Measurements from ENCODE around the gene NUP210. TPM values are rescaled to one million over a fixed set of nuclear protein-coding genes. Genes with fewer than 3 reads are reported as not detected.

The NUP210 gene
- polyA plus RNA-seq, 1 of the 3 experiments (the other 2 are of a cell fraction): 1.8 TPM

DNA sequence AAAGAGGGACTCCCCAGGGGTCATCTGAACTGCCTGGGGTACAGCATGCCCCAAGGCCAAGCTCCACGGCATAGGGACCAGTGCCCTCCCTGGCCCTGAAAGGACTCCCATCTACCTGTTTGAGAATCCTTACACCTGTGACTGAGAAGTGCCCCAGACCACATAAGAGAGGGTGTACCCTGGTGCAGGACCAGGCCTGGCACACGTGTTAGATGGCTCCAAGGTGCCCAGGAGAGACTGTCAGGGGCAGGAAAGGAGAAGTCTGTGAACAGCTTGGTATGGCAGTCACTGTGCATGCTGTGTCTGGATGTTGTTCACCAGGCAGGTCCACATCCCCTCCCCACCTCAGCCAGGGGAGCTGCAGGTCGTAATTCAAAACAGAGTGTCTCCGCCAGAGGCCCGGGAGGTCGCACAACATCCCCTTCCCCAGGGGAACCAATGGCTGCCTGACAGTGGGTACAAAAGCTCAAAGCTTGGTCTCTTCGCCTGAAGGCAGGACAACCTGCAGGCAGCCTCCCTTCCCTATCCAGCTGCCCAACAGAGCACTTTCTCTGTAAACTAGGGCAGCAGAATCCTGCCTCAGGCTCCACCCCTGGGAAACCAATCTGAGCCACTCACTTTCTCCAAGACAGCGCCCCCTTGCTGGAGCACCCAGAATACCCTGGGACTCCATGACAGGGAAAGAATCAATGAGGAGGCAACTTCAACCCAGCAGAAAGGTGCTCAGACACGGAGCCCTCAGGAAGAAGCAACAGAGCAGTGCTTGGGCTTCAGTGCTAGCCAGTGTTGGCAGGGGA, 3.9 kb downstream of the NUP210 start:
- WGBS (ENCODE audit: low lambda C conversion rate): 61% methylated on average over 4 of the region's 9 CpGs
- no peak overlapping the region for H3K9ac ChIP-seq
- H3K36me3 ChIP-seq (replicated peaks in 1 of 2; ENCODE audit: control insufficient read depth in 1 of 2, insufficient read depth in 2 of 2, low read length in 1 of 2): no peaks in the 10 kb centered on the region
- no peak overlapping the region for H3K4me3 ChIP-seq (ENCODE audit: low read depth in 2 of 2, low read length in 1 of 2)
- H3K27ac ChIP-seq (ENCODE audit: low read depth in 2 of 2, low read length in 1 of 2): no peak overlapping the region
- H3K27me3 ChIP-seq (ENCODE audit: insufficient read depth): 0 out of 2 replicates have a peak, but pooled peaks cover 8% of the 10 kb centered on the region
- no peaks in the 10 kb centered on the region for H3K79me2 ChIP-seq (ENCODE audit: insufficient read depth)
- POLR2A ChIA-PET: no interaction called here
- H3K9me3 ChIP-seq: no peaks in the 10 kb centered on the region
- DNase-seq: no peak
- no peak overlapping the region for H3K4me2 ChIP-seq
- H3K4me1 ChIP-seq (ENCODE audit: control insufficient read depth in 1 of 2, insufficient read depth in 2 of 2, low read depth in 1 of 2, low read length in 1 of 2): peaks cover 3 to 26% of the 10 kb centered on the region in 2 experiments; a peak in 2 of 4 replicates
- no peaks in the 10 kb centered on the region for H3K9me2 ChIP-seq
- no peak overlapping the region for H2AFZ ChIP-seq (ENCODE audit: low read depth)
- TF ChIP-seq, protein P1, sequence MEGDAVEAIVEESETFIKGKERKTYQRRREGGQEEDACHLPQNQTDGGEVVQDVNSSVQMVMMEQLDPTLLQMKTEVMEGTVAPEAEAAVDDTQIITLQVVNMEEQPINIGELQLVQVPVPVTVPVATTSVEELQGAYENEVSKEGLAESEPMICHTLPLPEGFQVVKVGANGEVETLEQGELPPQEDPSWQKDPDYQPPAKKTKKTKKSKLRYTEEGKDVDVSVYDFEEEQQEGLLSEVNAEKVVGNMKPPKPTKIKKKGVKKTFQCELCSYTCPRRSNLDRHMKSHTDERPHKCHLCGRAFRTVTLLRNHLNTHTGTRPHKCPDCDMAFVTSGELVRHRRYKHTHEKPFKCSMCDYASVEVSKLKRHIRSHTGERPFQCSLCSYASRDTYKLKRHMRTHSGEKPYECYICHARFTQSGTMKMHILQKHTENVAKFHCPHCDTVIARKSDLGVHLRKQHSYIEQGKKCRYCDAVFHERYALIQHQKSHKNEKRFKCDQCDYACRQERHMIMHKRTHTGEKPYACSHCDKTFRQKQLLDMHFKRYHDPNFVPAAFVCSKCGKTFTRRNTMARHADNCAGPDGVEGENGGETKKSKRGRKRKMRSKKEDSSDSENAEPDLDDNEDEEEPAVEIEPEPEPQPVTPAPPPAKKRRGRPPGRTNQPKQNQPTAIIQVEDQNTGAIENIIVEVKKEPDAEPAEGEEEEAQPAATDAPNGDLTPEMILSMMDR (IDR thresholded peaks at IDR 0.05): peak; percentile 29; the same call in 1 of the 2 replicates
- TF ChIP-seq ELF1 (IDR thresholded peaks at IDR 0.05) (no peak), YY1 (IDR thresholded peaks at IDR 0.05; ENCODE audit: low read depth) (no peak)
- CTCF ChIA-PET: interaction anchor here (0.6 to 5.0 kb wide), 13 partner anchors 8 to 1196 kb away, joined by 3 to 16 read pairs (median 5); no protein-coding TSS in a partner anchor
- H3F3A ChIP-seq (replicated peaks; ENCODE audit: insufficient read depth): no peaks in the 10 kb centered on the region
- H4K20me1 ChIP-seq (ENCODE audit: insufficient read depth): no peaks in the 10 kb centered on the region

DNA sequence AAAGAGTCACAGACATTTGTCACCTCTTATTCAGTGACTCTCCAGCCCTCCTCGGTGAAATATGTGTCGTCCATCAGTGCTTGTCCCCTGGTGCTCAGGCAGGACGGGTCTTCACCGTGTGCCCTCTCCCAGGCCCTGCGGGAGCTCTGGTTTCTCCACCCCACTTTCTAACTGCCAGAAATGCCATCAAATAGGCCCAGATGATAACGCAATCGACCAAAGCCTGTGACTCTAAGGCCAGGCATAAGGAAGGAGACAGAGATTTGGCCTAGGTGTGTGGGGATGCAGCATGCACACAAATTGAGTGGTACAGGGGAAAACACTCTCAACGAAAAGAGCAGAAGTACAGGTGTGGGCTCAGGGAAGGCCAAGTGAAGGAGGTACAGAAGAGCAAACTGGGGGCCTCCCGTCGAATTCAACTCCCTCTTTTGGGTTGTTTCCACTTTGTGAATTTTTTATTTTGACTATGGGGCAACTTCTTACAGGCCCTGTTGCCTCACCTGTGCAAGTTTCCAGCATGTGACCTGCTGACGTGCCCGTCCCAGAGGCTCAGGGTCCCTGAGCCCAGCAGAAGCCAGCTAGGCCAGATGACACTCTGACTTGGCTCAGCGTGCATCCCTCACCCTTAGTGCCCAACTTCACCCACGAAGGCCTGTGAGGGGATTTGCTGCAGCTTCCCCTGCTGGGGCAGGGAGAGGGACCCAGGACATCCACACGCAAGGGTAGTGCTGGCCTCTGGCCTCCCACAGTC, 4.7 kb downstream of the NUP210 start:
- Histone ChIP-seq H3K4me3 (ENCODE audit: low read depth in 2 of 2, low read length in 1 of 2) (no peak overlapping the region), H3F3A (replicated peaks; ENCODE audit: insufficient read depth) (no peaks in the 10 kb centered on the region), H3K27ac (ENCODE audit: low read depth in 2 of 2, low read length in 1 of 2) (no peak overlapping the region), H3K4me2 (no peak overlapping the region), H3K9me2 (no peaks in the 10 kb centered on the region), H4K20me1 (ENCODE audit: insufficient read depth) (no peaks in the 10 kb centered on the region), H2AFZ (ENCODE audit: low read depth) (no peak overlapping the region), H3K27me3 (ENCODE audit: insufficient read depth) (0 out of 2 replicates have a peak, but pooled peaks cover 2% of the 10 kb centered on the region), H3K4me1 (ENCODE audit: control insufficient read depth in 1 of 2, insufficient read depth in 2 of 2, low read depth in 1 of 2, low read length in 1 of 2) (peaks cover 3 to 26% of the 10 kb centered on the region in 2 experiments; a peak in 2 of 4 replicates), H3K79me2 (ENCODE audit: insufficient read depth) (no peaks in the 10 kb centered on the region), H3K9ac (no peak overlapping the region), H3K9me3 (no peaks in the 10 kb centered on the region), H3K36me3 (replicated peaks in 1 of 2; ENCODE audit: control insufficient read depth in 1 of 2, insufficient read depth in 2 of 2, low read length in 1 of 2) (no peaks in the 10 kb centered on the region)
- DNase-seq: no peak
- TF ChIP-seq FOXM1 (IDR thresholded peaks at IDR 0.05; ENCODE audit: low read depth): no peak
- POLR2A ChIA-PET: no interaction called here
- 73% methylated on average over 14 of the region's 15 CpGs for WGBS (ENCODE audit: low lambda C conversion rate)
- CTCF ChIA-PET: interaction anchor here (0.6 to 1.6 kb wide), 3 partner anchors 31 to 1195 kb away, joined by 3 to 5 read pairs (median 4); no protein-coding TSS in a partner anchor

DNA sequence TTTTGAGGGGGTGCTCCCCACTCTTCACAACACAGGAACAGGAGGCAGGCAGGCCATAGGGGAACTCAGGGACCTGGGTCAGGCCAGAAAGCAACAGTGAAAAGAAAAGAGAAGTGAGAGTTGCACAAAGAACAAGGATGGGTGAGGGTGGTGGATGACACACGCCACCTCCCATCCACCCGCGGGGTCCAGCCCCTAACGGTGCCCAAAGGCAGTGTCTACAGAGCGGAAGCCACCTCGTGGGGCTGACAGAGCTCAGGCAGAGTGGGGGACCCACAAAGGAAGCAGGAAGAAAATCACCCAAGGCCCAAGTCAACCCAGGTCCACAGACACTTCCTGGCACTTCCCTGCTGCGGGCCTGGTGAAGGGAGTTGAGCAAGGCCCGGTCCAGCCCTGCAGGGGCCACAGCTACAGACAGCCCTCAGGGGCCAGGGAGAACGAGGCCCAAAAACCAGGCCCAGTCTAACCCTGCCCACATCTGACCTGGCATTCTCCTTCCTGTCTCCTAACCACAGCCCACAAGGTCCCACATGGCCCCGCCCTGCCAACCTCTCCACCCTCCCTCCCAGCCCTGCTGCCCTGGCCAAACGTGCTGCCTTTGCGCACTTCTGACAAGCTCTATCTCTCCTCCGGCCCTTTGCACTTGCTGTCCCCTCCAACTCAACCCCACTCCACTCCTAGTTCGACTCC, 5.9 kb downstream of the NUP210 start:
- Histone ChIP-seq H3K9me2 (no peaks in the 10 kb centered on the region), H3K4me3 (ENCODE audit: low read depth in 2 of 2, low read length in 1 of 2) (no peak overlapping the region), H3K4me2 (no peak overlapping the region), H3K4me1 (ENCODE audit: control insufficient read depth in 1 of 2, insufficient read depth in 2 of 2, low read depth in 1 of 2, low read length in 1 of 2) (peaks cover 0 to 25% of the 10 kb centered on the region in 2 experiments; a peak in 2 of 4 replicates), H2AFZ (ENCODE audit: low read depth) (no peak overlapping the region), H3K36me3 (replicated peaks in 1 of 2; ENCODE audit: control insufficient read depth in 1 of 2, insufficient read depth in 2 of 2, low read length in 1 of 2) (no peaks in the 10 kb centered on the region), H3K27ac (ENCODE audit: low read depth in 2 of 2, low read length in 1 of 2) (no peak overlapping the region; a peak in 1 of 4 replicates), H3K9me3 (no peaks in the 10 kb centered on the region), H3K9ac (no peak overlapping the region), H3K79me2 (ENCODE audit: insufficient read depth) (no peaks in the 10 kb centered on the region), H3K27me3 (ENCODE audit: insufficient read depth) (no peaks in the 10 kb centered on the region), H3F3A (replicated peaks; ENCODE audit: insufficient read depth) (no peaks in the 10 kb centered on the region), H4K20me1 (ENCODE audit: insufficient read depth) (no peaks in the 10 kb centered on the region)
- no peak for DNase-seq
- WGBS (ENCODE audit: low lambda C conversion rate): 76% methylated on average over 12 of the region's 14 CpGs
- POLR2A ChIA-PET: no interaction called here
- CTCF ChIA-PET: no interaction called here
- TF ChIP-seq RCOR1 (IDR thresholded peaks at IDR 0.05; ENCODE audit: low read length) (no peak), YY1 (IDR thresholded peaks at IDR 0.05; ENCODE audit: low read depth) (no peak), TEAD4 (IDR thresholded peaks at IDR 0.05; ENCODE audit: borderline replicate concordance, insufficient read depth) (no peak), MXI1 (IDR thresholded peaks at IDR 0.05; ENCODE audit: low read depth, low read length) (no peak), GATA2 (CRISPR knock-in tag; IDR thresholded peaks at IDR 0.05) (no peak), EP300 (IDR thresholded peaks at IDR 0.05; ENCODE audit: borderline replicate concordance in 1 of 2, low read depth in 1 of 2, low read length in 1 of 2) (no peak)
- TF ChIP-seq, protein P2, sequence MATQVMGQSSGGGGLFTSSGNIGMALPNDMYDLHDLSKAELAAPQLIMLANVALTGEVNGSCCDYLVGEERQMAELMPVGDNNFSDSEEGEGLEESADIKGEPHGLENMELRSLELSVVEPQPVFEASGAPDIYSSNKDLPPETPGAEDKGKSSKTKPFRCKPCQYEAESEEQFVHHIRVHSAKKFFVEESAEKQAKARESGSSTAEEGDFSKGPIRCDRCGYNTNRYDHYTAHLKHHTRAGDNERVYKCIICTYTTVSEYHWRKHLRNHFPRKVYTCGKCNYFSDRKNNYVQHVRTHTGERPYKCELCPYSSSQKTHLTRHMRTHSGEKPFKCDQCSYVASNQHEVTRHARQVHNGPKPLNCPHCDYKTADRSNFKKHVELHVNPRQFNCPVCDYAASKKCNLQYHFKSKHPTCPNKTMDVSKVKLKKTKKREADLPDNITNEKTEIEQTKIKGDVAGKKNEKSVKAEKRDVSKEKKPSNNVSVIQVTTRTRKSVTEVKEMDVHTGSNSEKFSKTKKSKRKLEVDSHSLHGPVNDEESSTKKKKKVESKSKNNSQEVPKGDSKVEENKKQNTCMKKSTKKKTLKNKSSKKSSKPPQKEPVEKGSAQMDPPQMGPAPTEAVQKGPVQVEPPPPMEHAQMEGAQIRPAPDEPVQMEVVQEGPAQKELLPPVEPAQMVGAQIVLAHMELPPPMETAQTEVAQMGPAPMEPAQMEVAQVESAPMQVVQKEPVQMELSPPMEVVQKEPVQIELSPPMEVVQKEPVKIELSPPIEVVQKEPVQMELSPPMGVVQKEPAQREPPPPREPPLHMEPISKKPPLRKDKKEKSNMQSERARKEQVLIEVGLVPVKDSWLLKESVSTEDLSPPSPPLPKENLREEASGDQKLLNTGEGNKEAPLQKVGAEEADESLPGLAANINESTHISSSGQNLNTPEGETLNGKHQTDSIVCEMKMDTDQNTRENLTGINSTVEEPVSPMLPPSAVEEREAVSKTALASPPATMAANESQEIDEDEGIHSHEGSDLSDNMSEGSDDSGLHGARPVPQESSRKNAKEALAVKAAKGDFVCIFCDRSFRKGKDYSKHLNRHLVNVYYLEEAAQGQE (IDR thresholded peaks at IDR 0.05; ENCODE audit: low read depth, low read length): no peak
- TF ChIP-seq, protein P3, sequence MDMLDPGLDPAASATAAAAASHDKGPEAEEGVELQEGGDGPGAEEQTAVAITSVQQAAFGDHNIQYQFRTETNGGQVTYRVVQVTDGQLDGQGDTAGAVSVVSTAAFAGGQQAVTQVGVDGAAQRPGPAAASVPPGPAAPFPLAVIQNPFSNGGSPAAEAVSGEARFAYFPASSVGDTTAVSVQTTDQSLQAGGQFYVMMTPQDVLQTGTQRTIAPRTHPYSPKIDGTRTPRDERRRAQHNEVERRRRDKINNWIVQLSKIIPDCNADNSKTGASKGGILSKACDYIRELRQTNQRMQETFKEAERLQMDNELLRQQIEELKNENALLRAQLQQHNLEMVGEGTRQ (IDR thresholded peaks at IDR 0.05; ENCODE audit: borderline replicate concordance, low read depth, low read length): no peak

Data from SK-N-SH (cell line).